HG02588 (cell line): ENCODE results near the gene GHR.

Source experiments
- ATAC-seq: cut with Tn5 transposase; IDR thresholded peaks from one replicate; pipeline ENCODE4 v1.9.1; 2021; ENCODE audit warnings: mild to moderate bottlenecking, moderate library complexity; ENCODE audit not compliant: unreplicated experiment

Gene GHR

DNA sequence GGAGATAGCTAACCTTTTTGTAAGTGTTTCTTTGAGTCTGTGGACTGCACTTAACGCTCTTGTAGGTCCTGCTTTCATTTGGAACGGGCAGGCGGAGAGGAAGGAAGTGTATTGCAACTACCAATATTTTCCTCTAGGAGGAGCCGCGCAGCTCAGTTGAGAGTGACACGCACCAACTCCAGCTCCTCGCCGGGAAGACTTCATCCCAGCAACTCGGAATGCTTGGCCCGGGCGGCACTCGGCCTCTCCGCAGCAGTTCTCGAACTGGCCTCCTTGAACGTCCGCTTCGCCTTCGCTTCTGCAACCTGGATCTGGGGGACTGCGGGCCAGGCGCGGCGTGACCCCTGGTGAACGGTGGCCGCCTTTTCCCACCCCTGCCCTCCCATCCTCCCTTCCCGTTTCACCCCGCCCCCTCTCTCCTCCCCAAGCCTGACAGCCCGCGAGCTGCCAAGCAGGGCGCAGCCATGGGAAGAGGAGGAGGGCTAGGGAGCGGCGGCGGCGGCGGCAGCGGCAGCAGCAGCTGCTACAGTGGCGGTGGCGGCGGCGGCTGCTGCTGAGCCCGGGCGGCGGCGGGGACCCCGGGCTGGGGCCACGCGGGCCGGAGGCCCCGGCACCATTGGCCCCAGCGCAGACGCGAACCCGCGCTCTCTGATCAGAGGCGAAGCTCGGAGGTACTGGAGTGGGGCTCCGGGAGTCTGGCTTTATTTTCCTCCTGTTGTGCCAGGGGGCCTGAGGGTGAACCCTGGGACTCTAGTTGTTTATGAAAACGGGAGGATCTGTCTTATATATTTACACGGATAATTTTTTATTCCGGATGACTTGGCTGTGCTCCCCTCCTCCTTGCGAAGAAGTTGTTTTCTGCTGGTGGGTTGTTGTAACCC is at the start of gene GHR:
GHR (plus strand) TSS at position 155 of the 881 bp plus-strand sequence. CDS start 142,436 bp downstream, outside the sequence.
- ATAC-seq = peak; percentile 82

GRCh38 chr5:42374679-42375273 is 48.5 kb upstream of the GHR start:
- no peak for ATAC-seq

GRCh38 chr5:42377496-42377895 is 45.7 kb upstream of the GHR start:
- no peak for ATAC-seq

GRCh38 chr5:42381973-42382372 is 41.3 kb upstream of the GHR start:
- no peak for ATAC-seq

GRCh38 chr5:42387563-42387962 is 35.7 kb upstream of the GHR start:
- no peak for ATAC-seq

DNA sequence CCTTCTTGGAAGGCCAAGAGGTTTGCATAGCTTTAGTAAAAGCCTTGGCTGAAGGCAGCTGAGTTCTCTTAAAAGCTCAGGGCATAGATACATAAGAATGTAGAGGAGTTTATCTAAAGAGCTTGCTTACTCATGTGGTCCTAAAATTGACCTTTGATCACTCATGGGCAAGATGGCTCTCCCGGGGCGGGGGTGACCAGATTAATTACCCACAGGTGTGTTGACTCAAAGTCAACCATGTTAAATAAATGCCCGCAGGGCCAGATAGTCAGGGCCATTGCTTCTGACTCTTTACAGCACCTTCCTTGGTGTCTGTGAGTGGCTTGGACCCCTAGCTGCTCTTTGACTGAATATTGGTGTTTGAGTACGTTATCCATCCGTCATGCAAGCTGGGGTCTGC is 33.1 kb upstream of the GHR start:
- no peak for ATAC-seq

- ATAC-seq = no peak
Measured at GRCh38 chr5:42392917-42393316, 30.3 kb upstream of the GHR start.

DNA sequence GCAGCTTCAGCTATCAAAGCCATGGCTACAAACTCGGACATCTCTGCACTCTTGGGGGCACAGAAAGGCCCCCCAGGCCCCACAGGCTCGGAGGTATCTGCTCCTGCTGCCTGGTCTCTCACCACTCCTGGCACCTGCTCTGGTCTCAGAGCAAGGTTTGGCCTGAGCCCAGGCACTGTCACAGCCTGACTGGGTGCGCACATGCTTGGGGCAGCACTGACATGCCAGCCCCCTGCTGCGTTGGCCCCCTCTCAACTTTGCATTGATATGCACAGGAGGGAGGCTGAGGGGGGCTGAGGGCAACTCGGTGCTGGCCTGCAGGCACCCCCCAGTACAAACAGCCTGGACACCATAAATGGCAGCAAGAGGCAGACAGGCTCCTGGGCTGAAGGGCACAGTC is 27.1 kb upstream of the GHR start:
- no peak for ATAC-seq

GRCh38 chr5:42397267-42397666 is 26.0 kb upstream of the GHR start:
- ATAC-seq = no peak

GRCh38 chr5:42399702-42400101 is 23.5 kb upstream of the GHR start:
- ATAC-seq = no peak

- no peak for ATAC-seq
Measured at GRCh38 chr5:42400474-42400873, 22.8 kb upstream of the GHR start.

DNA sequence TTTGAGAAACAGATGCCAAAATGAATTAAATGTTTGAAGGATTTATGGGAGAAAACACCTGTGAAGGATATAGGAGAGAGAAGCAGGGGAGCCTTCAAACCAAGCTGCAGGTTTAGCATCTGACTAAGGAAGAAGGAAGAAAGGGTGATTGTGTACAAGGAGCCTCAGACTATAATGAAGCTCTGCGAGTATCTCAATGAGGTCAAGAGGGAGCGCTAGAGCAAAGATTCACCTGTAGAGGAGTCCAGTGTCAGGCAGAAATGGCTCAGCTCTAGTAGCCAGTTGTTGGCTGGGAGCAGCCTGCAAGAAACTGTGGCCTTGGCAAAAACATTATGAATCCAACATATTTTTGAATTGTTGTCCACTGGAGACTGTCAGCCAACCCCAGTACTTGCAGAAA is 20.0 kb upstream of the GHR start:
- ATAC-seq = no peak

DNA sequence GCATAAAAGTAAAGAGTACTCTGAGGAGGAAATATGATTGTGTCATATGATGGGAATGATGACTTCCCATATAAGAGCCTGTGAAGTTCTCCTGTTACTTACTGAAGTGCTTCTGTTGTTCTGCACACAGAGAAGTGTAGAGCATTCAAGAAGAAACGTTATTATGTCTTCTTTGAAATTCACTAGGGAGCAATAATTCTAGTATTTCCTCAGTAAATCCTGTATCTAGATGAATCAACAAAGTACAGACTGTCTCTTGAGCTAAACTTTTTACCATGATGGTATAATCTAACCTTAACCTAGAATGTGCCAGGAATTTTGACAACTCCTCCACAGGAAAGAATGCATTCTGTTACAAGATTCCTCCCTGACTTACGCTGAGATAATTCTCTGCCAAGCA is 18.9 kb upstream of the GHR start:
- ATAC-seq = no peak

DNA sequence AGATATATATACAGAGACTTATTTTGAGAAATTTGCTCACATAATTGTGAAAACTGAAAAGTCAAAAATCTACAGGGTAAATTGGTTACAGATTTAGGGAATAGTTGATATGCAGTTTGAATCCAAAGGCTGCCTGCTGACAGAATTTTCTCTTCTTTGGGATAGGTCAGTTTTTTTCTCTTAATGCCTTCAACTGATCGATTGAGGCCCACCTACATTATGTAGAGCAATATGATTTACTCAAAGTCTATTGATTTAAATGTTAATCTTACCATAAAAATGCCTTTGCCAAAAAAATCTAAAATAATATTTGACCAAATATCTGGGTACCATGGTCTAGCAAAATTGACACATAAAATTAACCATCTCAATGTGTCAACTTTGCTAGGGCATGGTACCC is 3.9 kb upstream of the GHR start:
- no peak for ATAC-seq

DNA sequence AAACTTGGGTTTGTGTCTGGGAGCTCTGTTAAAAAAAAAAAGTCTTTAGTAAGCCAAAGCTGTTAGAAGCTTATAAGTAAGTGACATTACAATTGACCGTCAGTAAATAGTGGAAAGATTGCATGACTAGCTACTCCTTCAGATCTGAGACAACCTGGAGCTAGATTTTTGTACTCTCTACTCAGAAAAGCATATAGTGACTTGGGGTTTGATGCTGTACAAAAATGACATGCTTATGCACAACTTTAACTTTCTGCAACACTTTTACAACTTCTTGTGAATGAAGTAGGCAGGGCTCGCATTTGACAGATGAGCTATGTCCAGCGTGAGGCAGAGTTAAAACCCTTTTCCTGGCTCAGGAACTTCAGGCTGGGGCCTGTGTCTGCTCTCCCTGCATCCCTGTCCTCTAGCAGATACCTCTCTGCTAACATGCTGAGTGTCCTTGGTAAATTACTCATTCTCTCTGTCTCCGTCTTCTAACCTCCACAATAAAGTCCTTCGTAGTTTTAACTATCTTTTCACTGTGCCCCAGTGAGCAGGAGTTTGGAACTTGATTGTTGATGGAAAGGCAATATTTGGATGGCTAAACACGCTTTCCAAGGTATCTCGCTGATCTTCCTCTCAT is 471 bp upstream of the GHR start:
- no peak for ATAC-seq

GRCh38 chr5:42426016-42426415 is 2.8 kb downstream of the GHR start:
- no peak for ATAC-seq

GRCh38 chr5:42429694-42430093 is 6.5 kb downstream of the GHR start:
- ATAC-seq = no peak

- no peak for ATAC-seq
Measured at GRCh38 chr5:42434047-42434724, 10.9 kb downstream of the GHR start.

- no peak for ATAC-seq
Measured at GRCh38 chr5:42436051-42436450, 12.8 kb downstream of the GHR start.

DNA sequence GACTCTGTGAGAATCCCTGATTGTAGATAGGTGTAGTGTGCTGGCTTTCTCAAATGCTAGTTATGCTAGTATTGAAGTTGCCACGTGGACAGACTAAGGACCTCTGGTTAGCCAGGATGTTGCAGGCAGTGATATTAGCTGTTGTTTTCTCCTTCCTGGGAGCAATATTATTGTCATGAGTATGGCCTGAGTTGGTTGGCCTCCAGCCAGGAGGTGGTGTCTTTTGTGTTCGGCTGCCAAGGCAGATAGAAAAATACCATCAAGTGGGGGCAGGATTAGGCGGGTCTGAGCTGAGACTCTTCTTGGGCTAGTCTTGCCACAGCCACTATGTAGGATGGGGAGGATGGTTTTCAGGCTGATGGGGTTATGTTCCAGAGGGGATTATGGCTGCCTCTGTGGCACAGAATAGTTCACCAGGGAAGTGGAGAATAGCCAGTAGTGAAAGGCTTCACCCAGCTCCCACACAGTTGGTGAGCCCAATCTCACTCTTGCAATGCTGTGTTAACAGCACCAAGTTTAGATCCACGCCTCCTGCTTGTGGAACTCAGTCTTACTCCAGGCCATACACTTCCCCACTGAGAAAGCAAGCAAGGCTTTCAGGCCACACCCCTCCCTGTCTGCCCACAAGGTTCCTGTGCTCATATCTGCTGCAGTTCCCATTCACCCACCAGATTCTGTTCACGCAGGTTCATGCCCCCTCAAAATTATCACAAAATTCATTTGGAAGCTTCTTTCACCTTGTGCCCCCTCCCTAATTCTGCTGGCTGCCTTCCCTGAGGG is 31.2 kb downstream of the GHR start:
- ATAC-seq = no peak

DNA sequence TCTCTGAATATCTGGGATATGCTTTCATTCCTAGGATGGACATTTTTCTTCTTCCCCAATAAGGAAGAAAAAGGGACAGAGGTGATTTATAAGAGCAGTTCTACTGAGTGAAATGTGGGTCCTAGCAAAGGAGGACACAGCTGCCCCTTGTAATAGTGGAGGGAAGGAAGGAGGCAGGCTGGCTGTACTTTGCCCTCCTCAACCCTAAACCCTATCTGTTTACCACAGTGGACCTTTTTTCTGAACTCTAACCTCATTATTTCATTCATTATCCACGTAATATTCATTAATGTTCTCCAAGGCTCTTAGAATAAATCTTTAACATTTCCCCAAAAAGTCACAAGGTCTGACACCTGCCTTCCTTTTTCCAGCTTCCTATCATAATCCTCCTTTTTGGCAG is 37.8 kb downstream of the GHR start:
- ATAC-seq = no peak
